Astrocyte (in vitro differentiated cells and primary cell): ENCODE data around the gene LMO1.

Experiments used
- CTCF ChIP-seq: IDR thresholded peaks from 2 replicates; pipeline ENCODE4 v1.5.1; 2011; ENCODE audit warnings: low read depth, mild to moderate bottlenecking, inconsistent platforms, low read length, moderate library complexity; ENCODE audit not compliant: insufficient read depth
- EZH2 ChIP-seq: IDR thresholded peaks from 2 replicates; pipeline ENCODE4 v1.6.1; 2012; ENCODE audit warnings: mild to moderate bottlenecking, low read length, inconsistent platforms; ENCODE audit not compliant: insufficient read depth

- no peak for TF ChIP-seq CTCF
- TF ChIP-seq EZH2 = no peak
Measured at GRCh38 chr11:8288824-8289491, 25.3 kb upstream of the LMO1 start.
